HL-60 (cell line): ENCODE data around the gene BHLHE40.

Experiments
- CTCF ChIP-seq: IDR thresholded peaks from one replicate; pipeline ENCODE4 v1.5.1; 2011; ENCODE audit warnings: low read length, control low read depth, inconsistent platforms; ENCODE audit not compliant: insufficient read depth
- POLR2AphosphoS5 ChIP-seq: IDR thresholded peaks from 2 replicates; pipeline ENCODE4 v1.6.1; 2012; ENCODE audit warnings: low read depth
- SPI1 ChIP-seq: IDR thresholded peaks from 2 replicates; pipeline ENCODE4 v1.6.1; 2012; ENCODE audit warnings: low read depth, mild to moderate bottlenecking, borderline replicate concordance

GRCh38 chr3:4994823-4995499 is 15.7 kb downstream of the BHLHE40 start:
- TF ChIP-seq CTCF (no peak), POLR2AphosphoS5 (no peak), SPI1 (no peak)
